Mucosa of descending colon (tissue), 3 donors: ENCODE results near the gene ANKRD7. TPM values are rescaled to one million over a fixed set of nuclear protein-coding genes. Genes with fewer than 3 reads are reported as not detected.

Source experiments
- ATAC-seq: fragments of 200-7000 bp; cut with Tn5 transposase; one replicate; pipeline ENCODE4 v1.9.1; 2020; ENCODE audit warnings: mild to moderate bottlenecking, moderate library complexity
- DNase-seq, 3 donors: peaks; one replicate each; pipeline ENCODE4 v3.0.0-alpha.2; 2020
- H3K36me3 ChIP-seq: fragments of 200-600 bp; one replicate; pipeline ENCODE4 v1.8.0; 2021; ENCODE audit warnings: low read depth, mild to moderate bottlenecking
- H3K4me1 ChIP-seq: fragments of 200-600 bp; one replicate; pipeline ENCODE4 v1.8.0; 2021; ENCODE audit warnings: low read depth, mild to moderate bottlenecking
- H3K4me3 ChIP-seq: fragments of 200-600 bp; one replicate; pipeline ENCODE4 v1.8.0; 2021; ENCODE audit warnings: mild to moderate bottlenecking
- H3K9me3 ChIP-seq: fragments of 200-600 bp; one replicate; pipeline ENCODE4 v1.8.0; 2021; ENCODE audit warnings: mild to moderate bottlenecking
- intact Hi-C, 2 donors: fragments of 100-400 bp; cut with DNase I in 1 of 2; cut with micrococcal nuclease in 1 of 2; formaldehyde crosslinking; loops; one replicate each; pipeline versions ENCODE4 v1.11.0 to v1.11.1; 2022; cut with DNase I, micrococcal nuclease
- total RNA-seq, 3 donors: library from RNA; stranded (reverse); fragmentation: NEBNext Ultra II Directional in 2 of 3; extraction: Animal tissue kit (Norgen Biotek cat#: 25700) in 2 of 3; gene quantifications; one replicate each; pipeline versions ENCODE4 v1.2.1 to v1.2.4, GENCODE V29; 2021 to 2023
- TF ChIP-seq, protein P1 (sequence below): fragments of 200-600 bp; IDR thresholded peaks from one replicate; pipeline ENCODE4 v1.8.0; 2022; ENCODE audit warnings: antibody characterized with exemption, mild to moderate bottlenecking
- donor health status: DM: no; HTN: no; CAD: no; lungs with moderate emphysema.
- donor health status: DM: no; HTN: no; CAD: no.
- donor health status: DM: no; HTN: yes; CAD: no.

The ANKRD7 gene
- total RNA-seq, 3 donors from 2014 or later, result 1.9 TPM; not detected in 2

DNA sequence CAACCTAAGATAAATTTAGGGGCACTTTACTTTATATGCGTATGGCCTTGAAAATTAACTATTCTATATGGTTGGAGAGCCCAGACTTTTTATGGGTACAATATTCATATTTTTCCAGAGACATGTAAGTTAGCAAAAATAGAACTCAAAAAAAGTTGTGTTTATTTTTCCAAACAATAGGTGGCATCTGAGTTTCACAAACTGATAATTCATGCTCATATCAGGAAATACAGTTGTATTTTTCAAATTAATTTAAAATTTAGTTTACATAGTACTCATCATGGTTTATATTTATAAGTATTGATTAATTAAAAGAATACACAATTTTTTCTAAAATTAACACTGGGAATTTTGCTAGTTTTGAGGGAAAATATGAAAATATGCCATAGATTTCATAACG, 34.6 kb downstream of the ANKRD7 start:
- no peaks in the 10 kb centered on the region for H3K36me3 ChIP-seq
- intact Hi-C loops, result no loop called here
- no peak overlapping the region for H3K4me3 ChIP-seq
- no peaks in the 10 kb centered on the region for H3K9me3 ChIP-seq
- no peaks in the 10 kb centered on the region for H3K4me1 ChIP-seq
- DNase-seq, result no peak
- ATAC-seq, result no peak
- TF ChIP-seq, protein P1, sequence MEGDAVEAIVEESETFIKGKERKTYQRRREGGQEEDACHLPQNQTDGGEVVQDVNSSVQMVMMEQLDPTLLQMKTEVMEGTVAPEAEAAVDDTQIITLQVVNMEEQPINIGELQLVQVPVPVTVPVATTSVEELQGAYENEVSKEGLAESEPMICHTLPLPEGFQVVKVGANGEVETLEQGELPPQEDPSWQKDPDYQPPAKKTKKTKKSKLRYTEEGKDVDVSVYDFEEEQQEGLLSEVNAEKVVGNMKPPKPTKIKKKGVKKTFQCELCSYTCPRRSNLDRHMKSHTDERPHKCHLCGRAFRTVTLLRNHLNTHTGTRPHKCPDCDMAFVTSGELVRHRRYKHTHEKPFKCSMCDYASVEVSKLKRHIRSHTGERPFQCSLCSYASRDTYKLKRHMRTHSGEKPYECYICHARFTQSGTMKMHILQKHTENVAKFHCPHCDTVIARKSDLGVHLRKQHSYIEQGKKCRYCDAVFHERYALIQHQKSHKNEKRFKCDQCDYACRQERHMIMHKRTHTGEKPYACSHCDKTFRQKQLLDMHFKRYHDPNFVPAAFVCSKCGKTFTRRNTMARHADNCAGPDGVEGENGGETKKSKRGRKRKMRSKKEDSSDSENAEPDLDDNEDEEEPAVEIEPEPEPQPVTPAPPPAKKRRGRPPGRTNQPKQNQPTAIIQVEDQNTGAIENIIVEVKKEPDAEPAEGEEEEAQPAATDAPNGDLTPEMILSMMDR, result no peak

GRCh38 chr7:118264836-118265235, 40.3 kb downstream of the ANKRD7 start:
- DNase-seq (no peak), ATAC-seq (no peak)
- Histone ChIP-seq H3K4me1 (no peaks in the 10 kb centered on the region), H3K9me3 (no peaks in the 10 kb centered on the region), H3K4me3 (no peak overlapping the region), H3K36me3 (no peaks in the 10 kb centered on the region)
- intact Hi-C loops, result no loop called here
- TF ChIP-seq, protein P1, result no peak

GRCh38 chr7:118280319-118281012, 56.0 kb downstream of the ANKRD7 start:
- ATAC-seq (peak; percentile 93), DNase-seq (peak in 1 of 3 donors; percentile 30)
- intact Hi-C loops, result no loop called here
- Histone ChIP-seq H3K36me3 (no peaks in the 10 kb centered on the region), H3K4me1 (peaks cover 16% of the 10 kb centered on the region), H3K4me3 (no peak overlapping the region), H3K9me3 (no peaks in the 10 kb centered on the region)
- TF ChIP-seq, protein P1, result no peak

DNA sequence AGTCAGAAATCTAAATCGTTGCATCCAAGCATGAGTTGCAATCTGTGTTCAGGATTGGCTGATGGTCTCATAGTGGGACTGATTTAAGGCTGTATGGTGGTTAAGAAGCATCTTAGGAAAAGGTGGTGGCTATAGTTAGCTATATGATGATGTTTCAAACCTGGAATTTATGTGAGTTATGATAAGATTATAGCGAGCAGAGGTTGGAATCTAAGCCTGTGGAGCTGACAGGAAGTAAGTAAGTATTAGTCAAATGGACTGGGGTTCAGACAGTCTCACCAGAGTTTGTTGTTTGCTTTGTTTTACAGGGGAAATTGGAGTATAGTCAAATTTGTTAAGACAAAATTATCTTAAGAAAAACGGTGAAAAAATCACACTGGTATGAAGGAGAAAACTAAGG, 56.7 kb downstream of the ANKRD7 start:
- TF ChIP-seq, protein P1, result no peak
- no peak for DNase-seq
- intact Hi-C loops, result no loop called here

DNA sequence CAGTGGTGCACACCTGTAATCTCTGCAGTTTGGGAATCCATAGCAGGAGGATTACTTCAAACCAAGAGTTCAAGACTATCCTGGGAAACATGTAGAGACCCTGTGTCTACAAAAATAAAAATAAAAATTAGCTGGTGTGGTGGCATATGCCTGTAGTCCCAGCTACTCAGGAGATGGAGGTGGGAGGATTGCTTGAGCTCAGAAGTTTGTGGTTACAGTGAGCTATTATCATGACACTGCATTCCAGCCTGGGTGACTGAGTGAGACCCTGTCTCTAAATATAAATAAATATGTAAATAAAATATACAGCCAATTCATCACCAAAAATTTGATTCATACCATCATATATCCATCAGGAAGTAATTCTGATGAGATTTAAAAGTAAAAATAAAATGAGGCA, 60.9 kb downstream of the ANKRD7 start:
- intact Hi-C loops, result no loop called here
- H3K4me1 ChIP-seq, result peaks cover 12% of the 10 kb centered on the region
- no peak for ATAC-seq
- no peak for DNase-seq
- H3K4me3 ChIP-seq, result no peak overlapping the region
- TF ChIP-seq, protein P1, result no peak
- H3K36me3 ChIP-seq, result no peaks in the 10 kb centered on the region
- no peaks in the 10 kb centered on the region for H3K9me3 ChIP-seq

More for the DNA sequence above, 56.7 kb downstream of the ANKRD7 start:
- Histone ChIP-seq H3K4me1 (peaks cover 16% of the 10 kb centered on the region), H3K36me3 (no peaks in the 10 kb centered on the region), H3K9me3 (no peaks in the 10 kb centered on the region), H3K4me3 (no peak overlapping the region)
- peak; percentile 74 for ATAC-seq
